ENCODE measurements around the gene BAIAP2L2. TPM values are rescaled to one million over a fixed set of nuclear protein-coding genes. Genes with fewer than 3 reads are reported as not detected.
"Not testable (repeated sequence)": the region's sequence is repeated elsewhere in the genome, so short reads cannot be mapped to it uniquely, and the experiment has no call there.

The BAIAP2L2 gene
- total RNA-seq, 4 donors from 2014 or later = 0.50 to 1.7 (median 1.1) TPM

- intact Hi-C loops (cut with DNase I) = no loop called here
- 88 to 92% methylated on average over 5 of the region's 5 CpGs for WGBS, 2 donors
- Histone ChIP-seq H3K27me3 (no peaks in the 10 kb centered on the region), H3K4me3 (replicated peaks in 1 of 3) (no peak overlapping the region), H3K9me3 (no peaks in the 10 kb centered on the region), H3K27ac (no peak overlapping the region), H3K4me1 (peaks cover 16 to 19% of the 10 kb centered on the region in 2 donors), H3K36me3 (no peaks in the 10 kb centered on the region)
- TF ChIP-seq CTCF (IDR thresholded peaks at IDR 0.05) (no peak), POLR2A (IDR thresholded peaks at IDR 0.05) (no peak)
- no peak for DNase-seq
Observed at GRCh38 chr22:38148245-38148644, 37.8 kb upstream of the BAIAP2L2 start.

GRCh38 chr22:38146166-38146565 is 35.7 kb upstream of the BAIAP2L2 start:
- intact Hi-C loops (cut with DNase I); H3K4me3 ChIP-seq (replicated peaks in 1 of 3); H3K36me3 ChIP-seq; H3K27me3 ChIP-seq; H3K27ac ChIP-seq; DNase-seq; H3K9me3 ChIP-seq: not testable (repeated sequence)
- WGBS, 2 donors = 83 to 92% methylated on average over 3 of the region's 3 CpGs
- peaks cover 13% of the 10 kb centered on the region in 2 donors for H3K4me1 ChIP-seq

GRCh38 chr22:38144025-38144405 is 33.5 kb upstream of the BAIAP2L2 start:
- TF ChIP-seq POLR2A (IDR thresholded peaks at IDR 0.05) = no peak
- TF ChIP-seq CTCF (IDR thresholded peaks at IDR 0.05) = no peak
- H3K4me1 ChIP-seq = no peaks in the 10 kb centered on the region
- H3K27ac ChIP-seq = no peak overlapping the region
- WGBS, 2 donors = 92 to 94% methylated on average over 2 to 4 of the region's 5 CpGs
- H3K27me3 ChIP-seq = no peaks in the 10 kb centered on the region
- intact Hi-C loops (cut with DNase I) = no loop called here
- no peaks in the 10 kb centered on the region for H3K9me3 ChIP-seq
- H3K36me3 ChIP-seq = no peaks in the 10 kb centered on the region
- H3K4me3 ChIP-seq (replicated peaks in 1 of 3) = no peak overlapping the region
- DNase-seq = no peak

- intact Hi-C loops (cut with DNase I) = no loop called here
- H3K27ac ChIP-seq = no peak overlapping the region
- no peaks in the 10 kb centered on the region for H3K27me3 ChIP-seq
- peaks cover 0 to 5% of the 10 kb centered on the region in 2 donors for H3K36me3 ChIP-seq
- H3K4me1 ChIP-seq = no peaks in the 10 kb centered on the region
- no peak overlapping the region for H3K4me3 ChIP-seq (replicated peaks in 1 of 3)
- no peak for DNase-seq
- no peak for TF ChIP-seq POLR2A (IDR thresholded peaks at IDR 0.05)
- TF ChIP-seq CTCF (IDR thresholded peaks at IDR 0.05) = no peak
- WGBS, 2 donors = 91 to 95% methylated on average over 5 of the region's 5 CpGs
- no peaks in the 10 kb centered on the region for H3K9me3 ChIP-seq
Observed at GRCh38 chr22:38142606-38143005, 32.1 kb upstream of the BAIAP2L2 start.

GRCh38 chr22:38141217-38141973 is 30.9 kb upstream of the BAIAP2L2 start:
- no peak for DNase-seq

More at GRCh38 chr22:38141217-38141973, 30.9 kb upstream of the BAIAP2L2 start:
- Histone ChIP-seq H3K36me3 (peaks cover 0 to 5% of the 10 kb centered on the region in 2 donors), H3K27me3 (no peaks in the 10 kb centered on the region), H3K27ac (no peak overlapping the region), H3K4me3 (replicated peaks in 1 of 3) (no peak overlapping the region), H3K4me1 (no peaks in the 10 kb centered on the region), H3K9me3 (no peaks in the 10 kb centered on the region)
- TF ChIP-seq CTCF (IDR thresholded peaks at IDR 0.05) = no peak
- TF ChIP-seq POLR2A (IDR thresholded peaks at IDR 0.05) = no peak
- intact Hi-C loops (cut with DNase I) = no loop called here
- 92 to 95% methylated on average over 16 of the region's 16 CpGs for WGBS, 2 donors
